HG02623 (cell line): ENCODE data around the gene NUF2.

ENCODE experiments used
- ATAC-seq: cut with Tn5 transposase; IDR thresholded peaks from one replicate; pipeline ENCODE4 v1.9.1; 2021; ENCODE audit warnings: moderate library complexity; ENCODE audit not compliant: unreplicated experiment

NUF2 gene

DNA sequence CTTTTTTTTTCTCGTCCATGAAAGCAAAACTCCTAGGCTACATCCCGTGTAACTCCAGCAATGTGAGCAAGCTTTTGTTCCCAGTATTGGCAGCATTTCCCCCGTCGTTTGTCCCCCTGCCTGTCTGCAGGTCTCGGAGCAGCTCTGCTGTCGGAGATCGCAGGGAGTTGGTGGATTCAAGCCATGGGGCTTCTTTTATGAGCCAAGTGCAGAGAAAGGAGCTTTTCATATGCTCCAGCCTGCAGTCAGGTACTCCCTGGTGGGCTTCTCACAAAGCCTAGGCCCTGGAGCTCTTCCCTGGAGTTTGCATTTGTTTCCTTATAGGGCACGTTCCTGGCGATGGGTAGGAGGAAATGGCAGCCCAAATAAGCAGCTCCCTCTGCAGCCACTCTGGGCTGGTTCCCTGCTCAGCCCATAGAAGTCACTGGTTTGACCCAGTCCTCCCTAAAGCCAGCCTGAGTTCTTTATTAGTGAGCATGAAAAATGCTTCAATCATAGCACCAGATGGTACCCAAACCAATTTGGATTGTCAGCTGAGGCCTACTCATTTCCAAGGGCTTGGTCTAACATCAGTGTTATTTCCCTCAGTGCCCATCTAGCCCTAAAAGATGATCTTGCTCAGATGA lies 78.3 kb downstream of the NUF2 start:
- no peak for ATAC-seq

DNA sequence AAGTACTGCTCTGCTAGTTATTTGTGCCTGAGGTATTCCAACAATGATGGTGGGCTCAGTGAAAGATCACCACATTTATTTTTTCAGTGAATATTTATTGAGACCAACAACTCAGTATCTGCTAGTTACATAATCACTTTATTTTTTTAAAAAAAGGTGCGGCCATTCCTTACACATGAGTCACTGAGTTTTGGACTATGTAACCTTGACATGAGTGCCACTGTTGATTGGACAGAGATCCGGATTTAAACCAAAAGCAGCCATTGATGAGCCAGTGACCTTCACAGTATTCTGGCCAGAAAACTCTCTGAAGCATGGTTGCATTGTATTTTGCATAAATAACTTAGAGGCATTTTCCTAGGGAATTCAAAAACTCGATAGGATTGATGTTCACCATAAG lies 79.5 kb downstream of the NUF2 start:
- ATAC-seq = no peak
